NCI-H1436 treated with DMSO at 0.1 percent for 48 hours (cell line): Measurements from ENCODE around the gene HS3ST5.
"Not testable (repeated sequence)": the region's sequence is repeated elsewhere in the genome, so short reads cannot be mapped to it uniquely, and the experiment has no call there.

Experiments used
- DNase-seq: peaks from one replicate; lab custom pipeline; 2025; lab: John Stamatoyannopoulos, UW

Gene HS3ST5

GRCh38 chr6:114276783-114277182, 66.0 kb downstream of the HS3ST5 start:
- no peak for DNase-seq

GRCh38 chr6:114274836-114275235, 68.0 kb downstream of the HS3ST5 start:
- no peak for DNase-seq

GRCh38 chr6:114272582-114272981, 70.2 kb downstream of the HS3ST5 start:
- DNase-seq, result no peak

DNA sequence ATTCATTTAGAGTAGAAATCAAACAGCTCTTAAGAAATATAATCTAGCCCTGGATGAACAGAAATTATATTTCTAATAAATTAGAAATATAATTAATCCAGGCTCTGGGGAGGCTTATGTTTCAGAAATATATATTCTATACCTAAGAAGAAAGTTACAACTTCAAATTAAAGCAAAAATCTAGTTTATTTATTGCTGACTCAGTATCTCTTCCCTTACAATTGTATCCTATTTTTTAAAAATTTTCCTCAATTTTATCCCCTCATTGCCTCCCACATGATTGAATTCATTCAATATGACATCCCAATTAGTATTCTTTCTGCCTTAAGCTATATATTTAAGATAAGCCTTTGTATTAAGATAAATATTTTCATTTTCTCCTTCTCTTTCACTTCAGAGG, 71.4 kb downstream of the HS3ST5 start:
- DNase-seq, result no peak

DNA sequence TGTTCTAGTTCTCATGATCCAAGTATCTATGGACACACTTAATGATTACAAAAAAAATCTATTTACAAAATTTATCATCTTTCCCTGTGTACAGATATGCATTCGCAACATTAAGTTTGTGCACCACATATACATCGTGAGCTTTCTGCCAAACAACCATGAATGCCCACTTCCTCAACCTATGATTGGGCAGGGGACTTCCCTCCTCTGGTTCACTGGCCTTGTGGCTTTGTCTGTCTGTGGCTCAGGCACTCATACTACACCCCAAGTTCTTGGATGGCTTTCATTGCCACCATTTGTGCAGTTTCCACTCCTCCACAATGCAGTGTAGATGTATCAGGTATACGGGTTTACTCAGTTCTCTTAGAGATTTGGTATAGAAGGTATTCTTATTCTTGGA, 74.9 kb downstream of the HS3ST5 start:
- no peak for DNase-seq

- no peak for DNase-seq
Observed at GRCh38 chr6:114260810-114261209, 82.0 kb downstream of the HS3ST5 start.

DNA sequence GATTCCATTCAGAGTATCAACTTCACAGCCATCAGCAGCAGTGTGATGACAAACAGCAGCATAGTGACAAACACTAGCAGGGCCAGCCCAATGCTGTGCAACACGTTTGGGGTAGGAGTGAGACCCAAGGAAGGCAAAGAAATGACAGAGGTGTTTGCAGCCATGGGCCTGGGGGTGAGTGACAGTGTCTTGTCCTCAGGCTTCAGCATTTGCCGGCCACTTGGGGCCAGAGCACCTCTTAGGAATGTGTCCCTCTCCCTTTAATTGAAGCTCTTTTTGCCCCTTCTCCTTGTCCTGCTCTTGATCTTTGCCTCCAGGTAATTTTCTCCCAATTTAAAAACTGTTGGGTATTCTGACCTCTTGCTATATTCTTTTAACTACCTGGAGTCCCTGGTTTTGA, 84.4 kb downstream of the HS3ST5 start:
- DNase-seq, result no peak

DNA sequence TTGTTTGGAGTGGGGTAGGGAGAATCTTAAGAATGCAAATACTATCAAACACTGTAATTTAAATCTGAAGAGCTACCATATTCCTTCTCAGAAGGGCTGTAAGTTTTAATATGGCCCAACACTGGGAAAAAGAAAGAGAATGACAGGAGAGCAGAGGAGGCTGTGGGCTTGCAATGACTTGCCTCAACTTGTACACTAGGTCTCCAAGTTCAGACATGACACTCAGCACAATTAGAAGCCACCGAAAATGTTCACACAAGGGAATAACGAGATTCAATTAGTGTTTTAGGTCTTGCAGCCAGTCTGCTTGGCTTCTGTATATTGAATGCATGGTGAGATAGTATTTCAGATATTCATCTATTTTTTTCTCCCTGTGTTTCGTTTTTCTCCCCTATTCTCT, 89.4 kb downstream of the HS3ST5 start:
- no peak for DNase-seq

GRCh38 chr6:114249522-114249921, 93.3 kb downstream of the HS3ST5 start:
- DNase-seq, result no peak

DNA sequence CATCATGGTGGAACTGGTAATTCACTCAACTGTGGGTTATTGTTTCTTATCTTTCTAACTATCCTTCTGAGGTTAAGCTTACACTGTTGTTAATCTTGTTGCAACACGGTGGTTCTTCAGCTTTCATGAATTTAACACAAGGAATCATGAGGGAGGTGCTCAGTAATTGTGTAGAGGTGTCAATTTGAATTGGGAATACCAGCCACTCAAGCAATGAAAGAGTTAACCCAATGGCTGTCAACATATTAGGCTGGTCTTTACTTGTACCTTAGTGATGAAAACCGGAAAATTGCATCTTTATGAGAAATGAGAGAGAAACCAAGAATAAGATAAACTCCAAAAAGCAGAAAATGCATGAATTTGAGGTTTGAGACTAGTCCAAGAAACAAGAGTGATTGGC, 95.7 kb downstream of the HS3ST5 start:
- DNase-seq, result no peak

- DNase-seq, result no peak
Observed at GRCh38 chr6:114240796-114241195, 102.0 kb downstream of the HS3ST5 start.

GRCh38 chr6:114228675-114229074, 114.1 kb downstream of the HS3ST5 start:
- DNase-seq, result no peak

DNA sequence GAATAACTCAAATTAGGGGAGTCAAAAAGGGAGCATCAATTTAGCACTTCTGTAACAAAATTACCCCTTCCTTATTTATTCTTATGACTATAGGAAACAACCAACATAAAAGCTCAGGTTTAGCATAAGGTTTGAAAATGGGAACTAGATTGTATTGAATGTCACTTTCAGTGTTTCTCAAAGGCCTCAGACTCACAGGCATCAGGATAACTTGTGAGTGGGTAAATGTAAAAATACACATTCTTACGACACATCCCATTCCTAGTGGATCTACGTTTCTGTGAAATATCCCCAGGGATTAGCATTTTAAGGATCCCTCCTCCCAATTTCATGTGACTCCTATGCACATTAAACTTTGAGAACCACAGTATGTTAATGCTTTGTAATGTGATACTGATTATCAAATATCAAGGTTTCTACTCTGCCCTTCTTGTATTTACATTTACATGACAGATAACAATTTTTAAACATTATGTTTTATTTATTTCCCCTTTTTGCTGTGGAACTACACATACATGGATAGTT, 114.8 kb downstream of the HS3ST5 start:
- no peak for DNase-seq

DNA sequence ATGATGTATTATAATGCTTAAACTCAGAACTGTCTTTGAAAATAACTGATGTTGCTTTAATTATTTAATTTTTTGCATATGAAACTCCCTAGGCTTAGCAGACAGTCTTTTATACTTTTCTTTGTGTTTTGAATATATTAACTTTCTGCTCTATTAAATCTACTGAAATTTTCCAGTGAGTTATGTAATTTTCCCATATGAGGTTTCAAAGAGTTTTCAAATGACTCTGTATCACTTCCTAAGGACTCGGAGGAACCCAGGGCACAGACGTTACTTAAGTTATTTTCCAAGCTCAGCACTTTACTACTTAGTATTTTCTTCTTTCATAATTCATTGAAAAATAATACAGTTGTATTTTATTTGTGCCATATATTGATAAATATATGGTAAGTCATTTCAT, 122.6 kb downstream of the HS3ST5 start:
- no peak for DNase-seq

DNA sequence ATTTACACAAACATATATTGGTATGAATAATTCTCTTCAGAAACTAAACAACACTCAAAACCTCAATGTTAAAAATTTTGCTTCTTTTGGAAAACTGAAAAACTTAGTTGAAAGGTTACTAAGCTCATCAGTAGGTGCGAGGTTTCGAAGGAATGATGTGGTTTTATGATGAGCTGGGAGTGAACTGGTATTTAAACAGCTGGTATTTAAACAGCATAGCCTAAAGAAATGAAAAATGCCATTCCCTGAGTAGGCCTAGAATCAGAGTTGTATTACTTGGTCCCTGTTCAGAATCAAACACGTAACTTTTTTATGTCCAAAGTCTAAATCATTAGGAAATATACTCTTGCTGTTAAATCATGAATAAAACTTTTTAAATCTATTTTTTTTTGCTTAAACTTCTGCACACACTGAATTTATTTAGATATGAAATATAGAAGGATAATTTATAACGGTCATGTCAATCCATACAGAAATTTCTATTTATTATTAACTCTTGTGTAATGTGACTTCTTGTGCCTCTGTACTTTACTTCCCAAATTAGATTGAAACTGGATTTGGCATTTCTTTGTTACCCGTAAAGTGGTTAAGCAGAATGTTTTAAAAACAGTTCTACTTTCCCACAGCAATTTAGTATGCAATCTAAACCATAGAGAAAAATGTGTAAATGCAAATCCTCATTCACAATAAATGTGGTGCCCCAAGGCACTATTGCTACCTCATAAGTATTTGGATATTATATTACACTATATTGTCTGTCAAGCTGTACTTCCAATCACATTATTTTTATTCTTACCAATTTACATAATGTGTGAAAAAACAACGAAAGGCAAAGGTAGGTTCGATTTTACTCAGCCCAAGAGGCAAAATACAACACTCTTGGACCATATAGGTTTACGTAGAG, 124.1 kb downstream of the HS3ST5 start:
- DNase-seq, result no peak

GRCh38 chr6:114217996-114218395, 124.8 kb downstream of the HS3ST5 start:
- DNase-seq, result not testable (repeated sequence)

DNA sequence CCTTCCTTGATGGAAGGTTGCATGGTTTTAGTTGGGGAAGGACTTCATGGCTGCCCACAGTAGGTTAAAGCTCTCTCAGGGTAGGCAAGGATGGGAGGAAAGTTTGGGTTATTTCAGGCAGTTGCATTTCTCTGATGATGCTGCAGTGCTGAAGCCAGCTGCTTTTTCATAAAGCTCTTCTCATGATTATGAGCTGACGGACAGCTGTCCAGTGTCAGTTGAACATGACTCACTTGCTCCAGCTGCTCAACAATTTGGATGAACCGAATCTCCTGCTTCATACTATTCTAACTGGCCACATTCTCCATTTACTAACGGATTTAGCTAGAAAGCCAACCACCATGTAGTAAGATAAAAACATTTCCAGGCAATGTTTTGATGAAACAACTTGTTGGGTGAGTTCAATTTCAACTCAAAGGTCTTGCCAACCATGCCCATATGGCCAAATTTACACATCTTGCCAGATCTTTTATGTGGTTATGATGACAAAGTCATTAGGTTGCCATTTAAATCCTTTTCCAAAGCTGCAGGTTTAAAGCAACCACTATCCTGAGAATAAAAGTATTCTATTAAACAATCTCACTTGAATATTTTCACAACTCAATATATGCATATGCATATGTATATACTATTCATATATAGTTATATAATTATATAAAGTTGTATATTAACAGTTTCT, 125.9 kb downstream of the HS3ST5 start:
- no peak for DNase-seq

GRCh38 chr6:114210467-114210866, 132.4 kb downstream of the HS3ST5 start:
- DNase-seq, result no peak

DNA sequence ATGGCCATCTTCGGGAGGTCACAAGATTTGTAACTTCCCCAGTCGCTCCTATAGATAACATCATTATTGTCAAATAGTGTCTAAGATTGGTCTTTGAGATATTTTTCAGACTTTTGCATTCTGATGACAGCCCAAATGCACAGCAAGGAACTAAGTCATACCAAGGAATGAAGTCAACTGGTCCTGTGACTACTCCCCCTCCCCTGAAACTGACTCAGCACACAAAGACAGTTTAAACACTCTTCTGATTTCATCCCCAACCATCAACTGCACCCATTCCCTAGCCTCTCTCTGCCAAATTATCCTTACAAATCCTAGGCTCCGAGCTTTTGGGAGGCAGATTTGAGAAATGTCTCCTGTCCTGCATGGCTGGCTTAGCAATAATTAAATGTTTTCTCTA, 139.4 kb downstream of the HS3ST5 start:
- DNase-seq, result no peak

GRCh38 chr6:114202389-114202788, 140.4 kb downstream of the HS3ST5 start:
- no peak for DNase-seq

DNA sequence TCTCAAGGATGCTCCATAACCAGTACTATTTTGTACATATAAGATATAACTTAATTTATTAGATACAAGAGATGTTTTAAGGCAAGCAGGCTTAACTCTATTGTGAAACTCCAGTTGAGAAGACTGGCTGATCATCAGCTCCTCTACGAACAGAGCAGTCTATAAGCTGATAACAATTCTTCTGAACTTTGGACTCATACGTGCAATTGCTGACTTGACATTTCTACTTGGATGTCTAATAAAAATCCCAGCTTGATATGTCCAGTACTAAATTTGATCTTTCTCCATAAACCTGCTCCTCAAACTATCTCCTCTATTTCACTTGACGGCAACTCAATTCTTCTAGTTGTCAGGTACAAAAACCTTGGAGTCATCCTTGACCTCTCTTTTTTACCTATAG, 141.9 kb downstream of the HS3ST5 start:
- DNase-seq, result no peak

- DNase-seq, result no peak
Observed at GRCh38 chr6:114195631-114196403, 147.0 kb downstream of the HS3ST5 start.

DNA sequence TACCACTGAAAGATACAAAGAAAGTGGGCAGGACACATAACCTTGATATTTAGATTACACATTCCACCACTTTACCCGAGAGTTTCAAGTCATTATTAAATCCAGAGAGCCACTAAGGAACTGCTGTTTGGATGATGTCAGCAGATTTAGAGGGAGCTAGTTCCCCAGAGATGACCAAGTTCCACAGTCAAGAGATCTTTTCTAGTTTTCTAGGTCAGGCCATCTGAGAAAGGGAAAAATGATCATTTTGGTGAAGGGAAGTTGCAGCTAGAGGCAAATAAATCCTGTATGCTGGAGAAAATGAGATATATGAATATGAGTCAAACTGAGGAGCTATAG, 147.8 kb downstream of the HS3ST5 start:
- no peak for DNase-seq
